Left hindlimb (tissue), 1 donor: ENCODE results near the gene CAPZA1.
A peak's percentile ranks its signal among the peaks of the same experiment; 100 is the strongest.
"Not testable (repeated sequence)": the region's sequence is repeated elsewhere in the genome, so short reads cannot be mapped to it uniquely, and the experiment has no call there.

ENCODE experiments used
- DNase-seq: peaks from one replicate; pipeline ENCODE4 v3.0.0-alpha.2; 2018

CAPZA1 gene

GRCh38 chr1:112628516-112628915, 8.9 kb downstream of the CAPZA1 start:
- no peak for DNase-seq

DNA sequence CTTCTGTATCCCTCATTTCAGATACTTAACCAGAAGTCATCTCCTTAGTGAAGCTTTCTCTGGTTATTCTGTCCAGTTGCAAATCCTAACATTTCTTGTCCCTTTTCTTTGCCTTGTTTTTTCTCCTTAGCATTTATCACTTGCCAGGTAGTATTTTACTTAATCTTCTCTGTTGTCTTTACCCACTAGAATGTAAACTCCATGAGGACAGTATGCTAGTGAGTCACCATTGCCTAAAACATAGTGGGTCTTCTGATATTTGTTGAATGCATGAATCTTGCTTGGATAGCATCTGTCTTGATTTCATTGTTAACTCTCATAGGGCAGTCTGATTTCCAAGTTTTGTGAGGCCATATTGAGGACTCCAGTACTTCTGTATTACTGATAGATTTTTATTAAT, 9.6 kb downstream of the CAPZA1 start:
- no peak for DNase-seq

DNA sequence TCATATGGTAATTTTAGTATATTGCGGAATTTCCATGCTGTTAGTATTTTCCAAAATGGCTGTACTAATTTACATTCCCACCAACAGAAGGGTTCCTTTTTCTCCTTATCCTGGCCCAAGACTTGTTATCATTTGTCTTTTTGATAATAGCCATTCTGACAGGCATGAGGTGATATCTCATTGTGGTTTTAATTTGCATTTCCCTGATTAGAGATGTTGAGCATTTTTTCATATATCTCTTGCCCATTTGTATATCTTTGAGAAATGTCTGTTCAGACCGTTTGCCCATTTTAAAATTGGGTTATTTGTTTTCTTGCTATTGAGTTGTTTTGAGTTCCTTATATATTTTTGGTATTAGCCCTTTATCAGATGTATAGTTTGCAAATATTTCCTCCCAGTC, 14.0 kb downstream of the CAPZA1 start:
- no peak for DNase-seq

DNA sequence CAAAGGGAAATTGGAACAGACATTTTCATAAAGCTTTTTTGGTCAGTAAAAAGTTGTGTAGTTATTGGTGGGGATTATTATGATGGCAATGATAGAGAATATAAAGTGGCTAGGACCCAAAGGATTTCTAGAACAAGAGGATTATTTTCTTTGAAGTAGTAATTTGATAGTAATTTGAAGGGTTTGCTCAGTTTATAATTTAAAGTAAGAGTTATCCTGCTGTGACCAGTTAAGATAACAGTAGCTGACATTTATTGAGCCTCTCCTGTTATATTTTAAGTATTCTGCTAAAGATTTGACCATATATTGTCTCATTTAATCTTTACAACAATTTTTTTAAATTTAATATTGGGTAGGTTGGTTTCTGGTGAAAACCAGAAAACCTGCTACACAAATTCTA, 14.7 kb downstream of the CAPZA1 start:
- DNase-seq, result no peak

GRCh38 chr1:112636056-112636455, 16.4 kb downstream of the CAPZA1 start:
- DNase-seq, result no peak

DNA sequence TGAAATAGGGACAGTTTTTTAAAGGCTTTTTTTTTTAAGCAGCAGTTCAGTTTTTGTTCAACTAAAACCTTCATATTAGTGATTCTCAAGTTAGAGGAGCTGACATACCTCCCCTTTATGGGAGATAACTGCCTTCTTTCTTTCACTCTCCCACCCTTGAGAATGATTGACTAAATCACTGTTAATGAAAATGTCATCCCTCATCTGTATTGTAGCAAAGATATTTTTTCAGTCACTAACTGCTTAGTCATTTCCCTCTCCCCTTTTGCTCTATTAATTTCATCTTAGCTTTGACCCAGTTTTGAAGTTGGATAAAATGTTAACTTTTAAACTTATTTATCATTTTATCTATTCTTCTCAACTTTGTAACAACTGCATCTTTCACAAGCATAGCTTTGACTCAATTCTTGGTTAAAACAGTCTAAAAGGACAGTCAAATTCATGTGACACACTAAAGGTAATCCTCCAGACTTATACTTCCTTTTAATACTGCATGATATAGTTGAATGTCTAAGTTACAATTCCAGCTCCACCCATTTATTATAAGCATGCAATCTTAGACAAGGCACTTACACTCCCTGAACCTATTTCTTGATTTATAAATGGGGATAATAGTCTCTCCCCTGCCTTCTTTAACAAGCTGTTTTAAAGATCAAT, 17.1 kb downstream of the CAPZA1 start:
- DNase-seq, result no peak

GRCh38 chr1:112637254-112638109, 17.9 kb downstream of the CAPZA1 start:
- no peak for DNase-seq

- no peak for DNase-seq
These were observed 18.4 kb downstream of the CAPZA1 start for GRCh38 chr1:112638110-112638428.

DNA sequence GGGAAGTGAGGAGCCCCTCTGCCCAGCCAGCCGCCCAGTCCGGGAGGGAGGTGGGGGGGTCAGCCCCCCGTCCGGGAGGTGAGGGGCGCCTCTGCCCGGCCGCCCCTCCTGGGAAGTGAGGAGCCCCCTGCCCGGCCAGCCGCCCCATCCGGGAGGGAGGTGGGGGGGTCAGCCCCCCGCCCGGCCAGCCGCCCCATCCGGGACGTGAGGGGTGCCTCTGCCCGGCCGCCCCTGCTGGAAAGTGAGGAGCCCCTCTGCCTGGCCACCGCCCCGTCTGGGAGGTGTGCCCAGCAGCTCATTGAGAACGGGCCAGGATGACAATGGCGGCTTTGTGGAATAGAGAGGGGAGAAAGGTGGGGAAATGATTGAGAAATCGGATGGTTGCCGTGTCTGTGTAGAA, 20.8 kb downstream of the CAPZA1 start:
- not testable (repeated sequence) for DNase-seq

- DNase-seq, result no peak
These were observed 23.4 kb downstream of the CAPZA1 start for GRCh38 chr1:112643080-112643479.

DNA sequence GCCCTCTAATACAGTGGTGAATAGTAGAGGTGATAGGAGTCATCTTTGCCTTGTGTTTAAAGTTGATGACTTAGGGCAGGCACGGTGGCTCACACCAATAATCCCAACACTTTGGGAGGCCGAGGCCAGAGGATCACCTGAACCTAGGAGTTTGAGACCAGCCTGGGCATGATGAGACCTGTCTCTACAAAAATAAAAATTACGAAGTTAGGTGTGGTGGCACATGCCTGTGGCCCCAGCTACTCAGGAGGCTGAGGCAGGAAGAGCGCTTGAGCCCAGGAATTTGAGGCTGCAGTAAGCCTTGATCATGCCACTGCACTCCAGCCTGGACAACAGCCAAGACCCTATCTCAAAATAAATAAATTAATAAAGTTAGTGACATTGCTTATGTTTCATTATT, 26.6 kb downstream of the CAPZA1 start:
- DNase-seq, result no peak

DNA sequence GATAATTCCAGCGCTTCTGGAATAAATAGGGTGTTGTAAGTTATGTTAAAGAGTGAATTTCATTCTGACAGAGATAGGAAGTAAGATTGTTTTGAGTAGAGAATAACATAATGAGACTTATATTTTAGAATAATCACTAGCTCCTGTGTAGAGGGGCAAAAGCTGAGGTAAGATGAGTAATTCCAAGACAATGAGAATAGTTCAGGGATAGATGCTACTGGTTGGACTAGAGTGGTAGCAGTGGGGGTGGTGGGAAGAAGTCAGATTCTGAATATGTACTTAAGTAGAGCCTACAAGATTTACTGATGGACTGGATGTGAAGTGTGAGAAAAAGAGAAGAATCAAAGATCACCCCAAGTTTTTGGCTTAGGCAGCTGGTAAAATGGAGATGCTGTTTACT, 31.6 kb downstream of the CAPZA1 start:
- DNase-seq, result no peak

DNA sequence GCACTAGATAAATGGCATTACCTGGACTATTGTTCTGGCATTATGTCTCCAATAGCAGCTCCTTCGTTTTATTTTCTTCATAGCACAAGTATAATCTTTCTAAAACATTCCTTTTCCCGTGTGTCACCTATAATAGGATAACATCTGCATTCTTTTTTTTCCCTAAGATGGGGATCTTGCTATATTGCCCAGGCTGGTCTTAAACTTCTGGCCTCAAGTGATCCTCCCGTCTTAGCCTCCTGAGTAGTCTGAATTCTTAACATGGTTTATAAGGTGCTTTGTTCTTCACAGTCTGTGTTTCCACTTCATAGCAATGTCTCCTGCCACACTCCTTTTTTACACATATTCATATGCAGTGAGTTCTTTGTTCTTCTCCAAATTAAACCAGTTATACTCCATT, 46.2 kb downstream of the CAPZA1 start:
- no peak for DNase-seq

DNA sequence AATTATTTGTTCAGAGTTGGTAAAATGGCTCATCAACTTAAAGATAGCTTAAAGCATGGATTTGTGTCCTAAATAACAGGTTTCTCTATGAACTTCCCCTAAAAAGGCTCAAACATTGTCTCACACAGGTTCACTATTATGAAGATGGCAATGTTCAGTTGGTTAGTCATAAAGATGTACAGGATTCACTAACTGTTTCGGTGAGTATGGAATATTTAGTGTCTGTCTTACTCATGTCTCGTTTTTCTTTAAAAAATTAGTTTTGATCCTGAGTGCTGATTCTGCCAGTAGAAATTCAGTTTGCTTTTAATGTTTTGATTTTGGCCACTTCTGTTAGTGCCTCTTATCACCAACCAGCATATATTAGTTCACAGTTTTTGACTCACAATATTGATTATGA, 47.3 kb downstream of the CAPZA1 start:
- no peak for DNase-seq

DNA sequence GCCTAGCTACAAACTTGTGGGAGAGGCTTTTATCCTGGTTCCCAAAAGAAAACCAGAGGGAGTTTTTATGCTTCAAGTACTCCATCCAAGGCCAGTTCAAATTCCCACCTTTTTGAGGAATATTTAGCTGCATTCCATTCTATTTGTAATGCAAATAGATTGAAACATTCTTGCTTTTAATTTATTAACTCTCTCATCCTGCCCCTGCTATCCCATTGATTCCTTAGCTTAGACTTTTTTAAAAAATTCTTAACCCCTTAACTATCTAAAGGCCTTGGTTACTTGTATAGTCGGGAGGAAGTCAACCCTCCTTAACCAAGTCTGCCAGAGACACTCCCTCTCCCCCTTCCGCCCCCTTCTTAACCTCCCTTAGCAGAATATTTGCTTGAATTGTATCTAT, 52.4 kb downstream of the CAPZA1 start:
- no peak for DNase-seq

DNA sequence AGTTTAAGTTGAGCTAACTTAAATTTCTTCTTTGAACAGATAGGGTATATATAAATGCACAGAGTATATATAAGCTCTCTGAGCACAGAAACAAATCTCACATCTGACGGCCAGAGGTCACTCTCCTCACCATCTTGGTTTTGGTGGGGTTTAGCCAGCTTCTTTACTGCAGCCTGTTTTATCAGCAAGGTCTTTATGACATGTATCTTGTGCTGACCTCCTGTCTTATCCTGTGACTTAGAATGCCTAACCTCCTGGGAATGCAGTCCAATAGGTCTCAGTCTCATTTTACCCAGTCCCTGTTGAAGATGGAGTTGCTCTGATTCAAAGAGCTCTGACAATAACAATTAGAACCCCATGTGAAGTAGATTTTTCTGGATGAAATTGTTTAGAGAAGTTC, 53.2 kb downstream of the CAPZA1 start:
- DNase-seq, result no peak

DNA sequence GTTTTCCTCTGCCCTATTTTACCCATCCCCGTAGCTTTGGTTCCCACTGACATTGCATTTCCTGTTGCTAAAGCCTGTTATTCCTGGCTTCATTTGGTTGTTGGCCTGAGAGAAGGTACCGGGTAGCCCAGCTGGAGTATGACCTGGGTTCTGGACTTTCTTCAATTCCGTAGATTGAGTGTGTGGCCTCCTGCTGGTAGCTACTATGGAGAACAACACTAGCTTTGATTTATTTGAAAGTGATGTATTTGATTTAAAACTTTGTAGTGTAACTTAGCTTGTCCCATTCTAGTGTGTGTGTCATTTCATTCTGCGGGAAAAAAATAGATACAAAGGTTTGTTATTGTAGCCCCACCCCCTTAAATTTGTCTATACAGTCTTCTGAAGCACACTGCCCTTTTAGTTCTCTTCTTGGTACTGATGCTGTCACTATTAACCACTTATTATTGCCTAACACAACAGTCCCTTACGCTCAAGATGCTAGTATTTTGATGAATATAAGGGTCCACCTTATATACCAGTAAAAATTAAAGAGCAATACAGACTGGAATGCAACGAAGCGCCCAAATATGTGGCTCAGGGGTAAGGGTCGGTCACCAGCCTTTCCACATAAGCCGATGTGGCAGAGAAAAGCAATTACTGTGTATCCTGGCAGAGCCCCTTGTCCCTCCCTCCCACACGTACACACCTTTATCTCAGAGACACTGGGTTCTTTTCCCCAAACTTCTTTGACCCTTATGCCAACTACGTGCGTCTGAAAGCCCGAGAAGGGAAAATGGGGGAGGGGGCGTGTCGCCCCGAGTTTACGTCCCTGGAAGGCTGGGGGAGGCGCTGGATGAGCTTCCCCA, 54.2 kb downstream of the CAPZA1 start:
- peak; percentile 39 for DNase-seq

DNA sequence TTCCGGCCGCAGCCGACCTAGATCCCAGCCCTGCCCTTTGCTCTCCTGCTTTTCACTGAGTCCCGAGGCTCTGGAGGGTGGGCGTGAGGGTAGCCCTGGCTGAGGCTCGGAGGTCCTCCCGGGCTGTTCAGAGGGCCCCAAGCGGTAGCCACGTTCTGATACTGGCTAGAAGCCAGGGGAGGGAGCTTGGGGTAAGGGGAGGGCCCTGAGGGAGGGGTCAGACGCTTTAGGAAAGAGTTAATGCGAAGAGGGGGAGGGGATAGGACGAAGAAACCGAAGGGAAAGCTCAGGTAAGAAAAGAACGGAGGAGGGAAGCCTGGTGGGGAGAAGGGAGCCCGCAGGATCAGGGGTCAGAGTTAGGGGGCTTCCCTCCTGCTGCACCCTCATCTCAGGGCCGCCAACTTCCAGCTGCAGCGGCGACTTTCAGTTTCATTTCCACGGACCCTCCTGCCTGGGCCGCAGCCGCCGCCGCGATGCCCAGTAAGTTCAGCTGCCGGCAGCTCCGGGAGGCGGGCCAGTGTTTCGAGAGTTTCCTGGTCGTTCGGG, 54.9 kb downstream of the CAPZA1 start, which contains the start of gene MOV10:
TSS of gene MOV10 (plus strand) at position 220 of the 546 bp plus-strand sequence. CDS start at position 474, 254 bp downstream.
- peak; percentile 79 for DNase-seq

DNA sequence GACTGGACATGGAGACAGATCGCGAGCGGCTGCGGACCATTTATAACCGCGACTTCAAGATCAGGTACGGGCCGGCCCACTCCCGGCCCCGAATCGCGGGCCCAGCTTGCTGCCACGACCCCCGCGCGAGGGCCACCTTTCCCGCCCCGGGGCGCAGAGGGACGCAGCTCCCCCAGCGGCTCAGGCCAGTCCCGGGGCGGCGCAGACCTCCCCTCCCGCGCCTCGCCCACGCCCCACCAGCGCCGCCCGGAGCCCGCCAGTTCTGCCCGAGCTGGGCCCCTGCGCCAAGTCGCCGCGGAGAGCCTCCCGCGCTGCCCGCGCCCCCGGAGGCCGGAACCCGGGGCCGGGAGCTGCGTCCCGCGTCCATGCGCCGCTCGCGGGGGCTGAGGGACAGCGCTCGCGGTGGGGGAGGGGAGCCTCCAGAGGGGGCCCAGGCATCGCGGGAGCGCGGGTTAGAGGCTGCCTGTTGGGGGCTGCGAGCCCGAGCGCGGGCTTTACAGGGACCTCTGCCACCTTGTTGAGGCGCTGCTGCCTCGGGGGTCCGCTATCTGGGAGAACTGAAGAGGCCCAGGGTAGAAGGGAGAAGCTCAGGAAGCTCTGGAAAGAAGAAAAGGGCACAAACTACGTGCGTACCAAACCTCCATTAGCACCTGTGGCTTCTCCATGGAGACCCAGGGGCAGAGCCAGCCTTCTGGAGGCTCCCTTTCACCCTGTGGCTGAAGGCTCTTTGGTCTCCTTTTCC, 55.5 kb downstream of the CAPZA1 start:
- DNase-seq, result peak; percentile 72

- DNase-seq, result no peak
These were observed 56.2 kb downstream of the CAPZA1 start for GRCh38 chr1:112675728-112676381.

DNA sequence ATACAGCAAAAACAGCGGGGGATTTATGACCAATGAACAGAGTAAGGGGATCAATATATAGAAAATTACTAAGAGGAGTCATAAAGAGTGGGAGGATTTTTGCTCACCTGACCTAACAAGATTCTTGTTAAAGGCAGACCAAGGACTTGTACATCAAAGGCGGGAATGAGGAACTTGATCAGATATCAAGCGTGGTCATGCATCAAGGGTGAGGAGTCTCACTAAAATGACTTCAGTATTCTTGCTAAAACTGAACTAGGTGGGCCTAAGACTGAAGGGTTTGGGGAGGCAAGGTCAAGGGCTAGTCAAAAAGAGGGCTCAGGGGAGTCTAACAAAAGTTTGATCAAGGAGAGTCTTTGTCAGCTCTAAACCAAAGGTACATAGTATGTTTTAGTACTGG, 56.9 kb downstream of the CAPZA1 start:
- DNase-seq, result no peak

DNA sequence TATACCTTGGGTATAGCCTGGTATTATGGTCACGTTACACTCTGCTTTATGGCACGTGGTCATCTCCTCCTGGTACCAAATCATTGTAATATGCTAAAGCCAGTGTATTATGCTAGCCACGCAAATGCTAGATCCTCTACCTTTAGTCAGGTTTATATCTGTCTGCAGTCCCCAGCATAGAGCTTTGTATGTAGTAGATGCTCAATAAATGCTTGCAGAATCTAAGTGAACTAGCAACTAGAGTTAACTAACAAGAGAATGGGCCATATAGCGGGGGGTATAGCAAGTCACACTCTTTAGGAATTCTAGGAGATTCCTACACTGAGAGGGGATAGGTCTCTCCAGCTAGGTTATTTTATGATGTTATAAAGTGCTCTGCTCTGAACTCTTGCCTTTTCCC, 57.9 kb downstream of the CAPZA1 start:
- no peak for DNase-seq
